Measurements from ENCODE around the gene STN1. TPM values are rescaled to one million over a fixed set of nuclear protein-coding genes. Genes with fewer than 3 reads are reported as not detected.

The STN1 gene
- total RNA-seq, 1 experiment from 2014 or later = 16.1 TPM

- intact Hi-C loops (cut with micrococcal nuclease; ENCODE audit: unreplicated experiment) = loop anchor here (10.0 kb wide), 1 partner anchor 255 kb away; no protein-coding TSS in a partner anchor
- no TSS peak for BruUV-seq (replicated peaks)
- Mint-ChIP-seq H3K9me3 (ENCODE audit: unreplicated experiment) (no peaks in the 10 kb centered on the region), H3K36me3 (ENCODE audit: insufficient read depth, unreplicated experiment) (no peaks in the 10 kb centered on the region), H3K4me3 (ENCODE audit: unreplicated experiment) (no peak overlapping the region), H3K27me3 (ENCODE audit: insufficient read depth, unreplicated experiment) (no peaks in the 10 kb centered on the region), H3K27ac (ENCODE audit: unreplicated experiment) (no peak overlapping the region), H3K4me1 (ENCODE audit: low read depth, unreplicated experiment) (peaks cover 23% of the 10 kb centered on the region)
- Histone ChIP-seq H3K4me3 (ENCODE audit: low read depth, low read length) (no peak overlapping the region), H3K9me3 (no peaks in the 10 kb centered on the region), H3K4me1 (peaks cover 15% of the 10 kb centered on the region), H3K36me3 (ENCODE audit: control insufficient read depth, insufficient read depth, low read length) (peaks cover 2% of the 10 kb centered on the region; the same call in 1 of the 2 replicates), H3K27me3 (replicated peaks; ENCODE audit: control insufficient read depth, insufficient read depth, low read length) (no peaks in the 10 kb centered on the region)
- ChIA-PET CTCF (no interaction called here), POLR2A (no interaction called here)
- no peak for TF ChIP-seq CTCF (IDR thresholded peaks at IDR 0.05; ENCODE audit: insufficient read depth in 1 of 2, low read depth in 1 of 2, low read length in 1 of 2, severe bottlenecking in 1 of 2, unreplicated experiment in 1 of 2)
- peak in 1 of 2 experiments; percentile 6 for DNase-seq
These were observed 68.0 kb downstream of the STN1 start for GRCh38 chr10:103849880-103850571.

DNA sequence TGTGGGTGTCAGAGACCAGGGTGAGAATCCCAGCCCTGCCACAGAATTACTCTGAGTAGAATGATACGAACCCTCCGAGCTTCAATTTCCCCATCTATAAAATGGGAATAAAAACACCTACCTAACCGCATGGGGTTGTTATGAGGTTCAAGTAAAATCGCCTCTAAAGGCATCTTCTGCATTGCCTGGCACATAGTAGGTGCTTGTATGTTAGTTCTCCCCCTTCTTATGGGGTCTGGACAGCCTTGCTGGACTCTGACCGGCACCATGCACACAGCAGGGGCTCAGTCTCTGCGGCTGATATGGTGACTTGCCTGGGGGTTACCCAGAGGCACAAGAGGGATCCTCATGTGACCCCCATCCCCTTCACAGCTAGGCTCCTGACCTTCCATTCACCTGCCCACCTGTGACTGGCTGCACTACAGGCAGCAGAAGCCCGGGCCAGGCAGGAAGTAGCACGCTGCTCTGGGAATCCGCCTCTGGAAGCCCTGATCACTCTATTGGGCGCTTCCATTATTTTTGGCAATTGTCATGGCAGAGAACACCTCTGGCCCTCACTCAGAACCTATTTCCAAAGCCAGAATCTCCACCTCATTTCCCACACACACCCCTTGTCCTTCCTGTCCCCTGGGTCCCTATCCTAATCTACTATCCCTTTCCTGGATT lies 68.6 kb downstream of the STN1 start:
- peak in 1 of 2 experiments; percentile 12 for DNase-seq
- no peak for TF ChIP-seq CTCF (IDR thresholded peaks at IDR 0.05; ENCODE audit: insufficient read depth in 1 of 2, low read depth in 1 of 2, low read length in 1 of 2, severe bottlenecking in 1 of 2, unreplicated experiment in 1 of 2)
- Mint-ChIP-seq H3K27ac (ENCODE audit: unreplicated experiment) (no peak overlapping the region), H3K4me1 (ENCODE audit: low read depth, unreplicated experiment) (peaks cover 21% of the 10 kb centered on the region), H3K9me3 (ENCODE audit: unreplicated experiment) (no peaks in the 10 kb centered on the region), H3K27me3 (ENCODE audit: insufficient read depth, unreplicated experiment) (no peaks in the 10 kb centered on the region), H3K36me3 (ENCODE audit: insufficient read depth, unreplicated experiment) (no peaks in the 10 kb centered on the region), H3K4me3 (ENCODE audit: unreplicated experiment) (no peak overlapping the region)
- intact Hi-C loops (cut with micrococcal nuclease; ENCODE audit: unreplicated experiment) = no loop called here
- Histone ChIP-seq H3K4me1 (peaks cover 8% of the 10 kb centered on the region), H3K9me3 (no peaks in the 10 kb centered on the region), H3K4me3 (ENCODE audit: low read depth, low read length) (no peak overlapping the region), H3K36me3 (ENCODE audit: control insufficient read depth, insufficient read depth, low read length) (peaks cover 2% of the 10 kb centered on the region), H3K27me3 (replicated peaks; ENCODE audit: control insufficient read depth, insufficient read depth, low read length) (no peaks in the 10 kb centered on the region)
- CTCF ChIA-PET = interaction anchor here (2.7 kb wide), 1 partner anchor 15 kb away, joined by 6 read pairs; no protein-coding TSS in a partner anchor
- BruUV-seq (replicated peaks) = no TSS peak
- POLR2A ChIA-PET = interaction anchor here (0.6 kb wide), 1 partner anchor 56 kb away, joined by 3 read pairs; no protein-coding TSS in a partner anchor

DNA sequence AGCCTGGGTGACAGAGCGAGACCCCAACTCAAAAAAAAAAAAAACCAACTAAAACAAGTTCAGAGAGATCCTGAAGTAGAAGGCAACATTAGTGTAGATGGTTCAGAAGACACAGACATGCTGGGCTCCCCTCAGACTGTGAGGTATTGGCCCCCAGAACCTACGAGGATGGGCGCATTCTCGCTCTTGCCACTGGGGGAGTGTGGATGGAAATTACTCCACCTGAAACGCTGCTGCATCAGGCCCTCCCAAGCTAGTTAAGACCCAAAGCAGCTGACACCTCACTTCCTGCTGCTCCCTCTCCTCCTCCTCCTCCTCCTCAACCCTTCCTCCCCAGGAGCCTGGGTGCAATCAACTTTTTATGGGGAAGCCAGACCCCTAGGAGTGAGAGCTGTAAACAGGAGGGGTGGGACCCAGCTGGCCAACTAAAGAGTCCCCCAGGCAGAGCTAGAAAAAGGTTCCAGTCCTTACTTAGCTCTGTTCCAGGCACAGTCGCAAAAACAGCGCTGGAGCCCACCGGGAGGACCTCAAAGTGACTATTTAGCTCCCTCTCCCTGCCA lies 70.0 kb downstream of the STN1 start:
- H3K4me3 ChIP-seq (ENCODE audit: low read depth, low read length) = no peak overlapping the region
- Mint-ChIP-seq H3K9me3 (ENCODE audit: unreplicated experiment) (no peaks in the 10 kb centered on the region), H3K36me3 (ENCODE audit: insufficient read depth, unreplicated experiment) (no peaks in the 10 kb centered on the region), H3K27ac (ENCODE audit: unreplicated experiment) (peak overlapping the region; percentile 19), H3K4me1 (ENCODE audit: low read depth, unreplicated experiment) (peaks cover 13% of the 10 kb centered on the region), H3K27me3 (ENCODE audit: insufficient read depth, unreplicated experiment) (no peaks in the 10 kb centered on the region), H3K4me3 (ENCODE audit: unreplicated experiment) (no peak overlapping the region)
- ChIA-PET CTCF (interaction anchor here (0.6 to 2.7 kb wide), 7 partner anchors 13 to 219 kb away, joined by 3 to 15 read pairs (median 3); no protein-coding TSS in a partner anchor), POLR2A (no interaction called here)
- no peaks in the 10 kb centered on the region for H3K9me3 ChIP-seq
- H3K27me3 ChIP-seq (replicated peaks; ENCODE audit: control insufficient read depth, insufficient read depth, low read length) = no peaks in the 10 kb centered on the region
- no TSS peak for BruUV-seq (replicated peaks)
- peak; percentile 31 to 43 for DNase-seq
- 0 out of 2 replicates have a peak, but pooled peaks cover 4% of the 10 kb centered on the region for H3K4me1 ChIP-seq
- H3K36me3 ChIP-seq (ENCODE audit: control insufficient read depth, insufficient read depth, low read length) = peaks cover 2% of the 10 kb centered on the region
- intact Hi-C loops (cut with micrococcal nuclease; ENCODE audit: unreplicated experiment) = no loop called here
- peak; percentile 34 to 43 for TF ChIP-seq CTCF (IDR thresholded peaks at IDR 0.05; ENCODE audit: insufficient read depth in 1 of 2, low read depth in 1 of 2, low read length in 1 of 2, severe bottlenecking in 1 of 2, unreplicated experiment in 1 of 2)
